HepG2 (cell line): Measurements from ENCODE around the gene RFTN1. TPM values are rescaled to one million over a fixed set of nuclear protein-coding genes. Genes with fewer than 3 reads are reported as not detected.

ENCODE experiments used
- ATAC-seq: fragments of 200-7000 bp; cut with Tn5 transposase; 3 replicates; pipeline ENCODE4 v1.9.1; 2020; ENCODE audit warnings: mild to moderate bottlenecking, moderate library complexity
- BruUV-seq: library from RNA; stranded (reverse); fragments of 400-500 nt; replicated peaks from 2 replicates; lab custom pipeline; 2021; lab: Mats Ljungman, UMichigan
- CTCF ChIA-PET: fragments of 300-600 bp; formaldehyde crosslinking; extraction: SDS; loops from one replicate; lab custom pipeline; 2021; ENCODE audit warnings: low total read pairs, inconsistent platforms, low intra/inter-chr PET ratio; lab: Yijun Ruan, JAX
- POLR2A ChIA-PET: fragments of 350-600 bp; sonication (Branson Sonifier 250); formaldehyde crosslinking; loops from one replicate; lab custom pipeline; 2020; ENCODE audit warnings: antibody characterized with exemption, inconsistent platforms; lab: Yijun Ruan, JAX
- DNase-seq: peaks from one replicate; pipeline ENCODE4 v3.0.0-alpha.2; 2015; ENCODE audit warnings: low spot score
- FAIRE-seq: peaks from 3 replicates; lab custom pipeline; 2011; peaks lifted over from hg19 to GRCh38; lab: Jason Lieb, UNC
- H2AFZ ChIP-seq: one replicate; pipeline ENCODE4 v1.6.1; 2011; ENCODE audit warnings: low read length, inconsistent platforms
- H3K27ac ChIP-seq: fragments of 300-600 bp; 3 replicates; pipeline ENCODE4 v1.8.0; 2011; ENCODE audit warnings: mixed run types, mild to moderate bottlenecking, mixed read lengths, low read length, inconsistent platforms; ENCODE audit not compliant: insufficient read depth; ENCODE audit errors: extremely low read length
- H3K27me3 ChIP-seq, 2 experiments: fragments of 200-600 bp in 1 of 2; 2 replicates in 1 of 2; 3 replicates in 1 of 2; pipeline versions ENCODE4 v1.6.0 to v1.8.0; 2011; ENCODE audit warnings: low read length in 2 of 2, mild to moderate bottlenecking in 2 of 2, moderate library complexity in 2 of 2, inconsistent platforms in 1 of 2; ENCODE audit not compliant: insufficient read depth in 2 of 2, control insufficient read depth in 1 of 2
- H3K36me3 ChIP-seq, 2 experiments: fragments of 200-600 bp in 1 of 2; replicated peaks in 1 of 2; 2 replicates in 1 of 2; 3 replicates in 1 of 2; pipeline versions ENCODE4 v1.5.1 to v1.8.0; 2011; ENCODE audit warnings: low read length in 2 of 2, inconsistent platforms in 1 of 2; ENCODE audit not compliant: insufficient read depth in 2 of 2, control insufficient read depth in 1 of 2
- H3K4me1 ChIP-seq: 2 replicates; pipeline ENCODE4 v1.5.1; 2012; ENCODE audit warnings: low read length, inconsistent platforms; ENCODE audit not compliant: insufficient read depth
- H3K4me2 ChIP-seq: 2 replicates; pipeline ENCODE4 v1.6.0; 2011; ENCODE audit warnings: low read depth, low read length, inconsistent platforms
- H3K4me3 ChIP-seq, 3 experiments: fragments of 200-600 bp in 1 of 3; sonication (generic), shearing (Covaris generic) in 1 of 3; replicated peaks in 1 of 3; 2 replicates each; pipeline ENCODE4 v1.5.1; 2011 to 2016; ENCODE audit warnings: low read length in 3 of 3, inconsistent platforms in 2 of 3, low read depth in 2 of 3, mild to moderate bottlenecking in 2 of 3, control low read depth in 1 of 3, mixed read lengths in 1 of 3; ENCODE audit not compliant: insufficient read depth in 1 of 3
- H3K79me2 ChIP-seq: one replicate; pipeline ENCODE4 v1.6.1; 2011; ENCODE audit warnings: low read length, inconsistent platforms; ENCODE audit not compliant: insufficient read depth
- H3K9ac ChIP-seq: 2 replicates; pipeline ENCODE4 v1.6.0; 2011; ENCODE audit warnings: mild to moderate bottlenecking, low read depth, low read length, inconsistent platforms; ENCODE audit not compliant: insufficient read depth
- H3K9me3 ChIP-seq: 2 replicates; pipeline ENCODE4 v1.5.1; 2012; ENCODE audit warnings: mild to moderate bottlenecking, low read length
- H4K20me1 ChIP-seq: 2 replicates; pipeline ENCODE4 v1.6.0; 2011; ENCODE audit warnings: inconsistent platforms, mild to moderate bottlenecking, low read length, moderate library complexity; ENCODE audit not compliant: insufficient read depth
- GPN1 ChIP-seq: sonication (generic); formaldehyde crosslinking; IDR thresholded peaks from 2 replicates; pipeline ENCODE4 v1.5.1; 2020; ENCODE audit warnings: missing genetic modification reagents, borderline replicate concordance
- KDM1A ChIP-seq: IDR thresholded peaks from 2 replicates; pipeline ENCODE4 v1.6.1; 2016; ENCODE audit warnings: missing compliant biosample characterization
- NFE2L2 ChIP-seq: fragments of 150-350 bp; IDR thresholded peaks from 2 replicates; pipeline ENCODE4 v1.6.1; 2014; ENCODE audit warnings: low read length
- NFRKB ChIP-seq: fragments of 450-650 bp; IDR thresholded peaks from 2 replicates; pipeline ENCODE4 v1.6.1; 2017
- NONO ChIP-seq, 2 experiments: fragments of 450-650 bp in 1 of 2; sonication (generic) in 1 of 2; formaldehyde crosslinking in 1 of 2; IDR thresholded peaks in 1 of 2; conservative IDR thresholded peaks in 1 of 2; 2 replicates each; pipeline versions ENCODE4 v1.6.1 to v1.8.0; 2017 to 2022; ENCODE audit warnings: mild to moderate bottlenecking in 1 of 2, missing genetic modification reagents in 1 of 2, moderate library complexity in 1 of 2
- NR2F6 ChIP-seq, 2 experiments: IDR thresholded peaks; 2 replicates each; pipeline ENCODE4 v1.6.1; 2016; ENCODE audit warnings: antibody characterized with exemption in 1 of 2, mild to moderate bottlenecking in 1 of 2
- PRMT3 ChIP-seq: sonication (generic); formaldehyde crosslinking; IDR thresholded peaks from 2 replicates; pipeline ENCODE4 v1.8.1; 2022; ENCODE audit warnings: low read depth, mild to moderate bottlenecking, moderate library complexity, missing genetic modification reagents, borderline replicate concordance
- TBX3 ChIP-seq: fragments of 450-650 bp; IDR thresholded peaks from 2 replicates; pipeline ENCODE4 v1.6.1; 2017; ENCODE audit warnings: antibody characterized with exemption, mild to moderate bottlenecking, inconsistent platforms, borderline replicate concordance
- ZNF124 ChIP-seq: sonication (generic); formaldehyde crosslinking; IDR thresholded peaks from 2 replicates; pipeline ENCODE4 v1.4.0; 2020; ENCODE audit warnings: missing genetic modification reagents
- ZNF326 ChIP-seq: sonication (generic); formaldehyde crosslinking; IDR thresholded peaks from 2 replicates; pipeline ENCODE4 v1.4.0; 2020; ENCODE audit warnings: missing genetic modification reagents, borderline replicate concordance
- ZNF367 ChIP-seq: sonication (generic); formaldehyde crosslinking; IDR thresholded peaks from 2 replicates; pipeline ENCODE4 v1.4.0; 2020; ENCODE audit warnings: missing genetic modification reagents, borderline replicate concordance
- WGBS: methylation state at CpG from one replicate; pipeline ENCODE4 v1.1.6; 2017; ENCODE audit warnings: low lambda C conversion rate; 5-methylcytosine and 5-hydroxymethylcytosine counted together
- in situ Hi-C: cut with HindIII; loops from 2 replicates; pipeline ENCODE4 v1.10.0; 2017; ENCODE audit warnings: low pct_unique_long_range_greater_than_20kb; ENCODE audit not compliant: extremely low pct_ligation_motif_present
- intact Hi-C: fragments of 100-400 bp; cut with micrococcal nuclease; formaldehyde crosslinking; loops from one replicate; pipeline ENCODE4 v1.10.0; 2022; ENCODE audit not compliant: unreplicated experiment
- polyA plus RNA-seq, 8 experiments: library from polyadenylated mRNA; depleted of rRNA in 3 of 8; stranded (reverse) in 7 of 8; unstranded in 1 of 8; fragments of >200 nt; fragmentation: Illumina TruSeq in 4 of 8; extraction: Trizol in 4 of 8; gene quantifications; 2 replicates each; pipeline versions ENCODE4 v1.2.1 to v1.2.3, GENCODE V29; 2011 to 2016; ENCODE audit warnings: low read depth in 4 of 8, missing spikeins in 1 of 8, mixed read lengths in 1 of 8; ENCODE audit not compliant: insufficient read depth in 1 of 8
- total RNA-seq, 5 experiments: library from RNA; depleted of rRNA; stranded (reverse); fragments of >200 nt; fragmentation: Illumina TruSeq; extraction: Trizol; gene quantifications; 2 replicates each; pipeline ENCODE4 v1.2.3, GENCODE V29; 2016; ENCODE audit warnings: low read depth in 1 of 5
- TF ChIP-seq, protein P1 (sequence below): sonication (generic); formaldehyde crosslinking; IDR thresholded peaks from 2 replicates; pipeline ENCODE4 v1.8.1; 2022; ENCODE audit warnings: low read depth, mild to moderate bottlenecking, missing genetic modification reagents
- TF ChIP-seq, protein P2 (sequence below): sonication (generic); formaldehyde crosslinking; IDR thresholded peaks from 2 replicates; pipeline ENCODE4 v1.5.1; 2020; ENCODE audit warnings: missing genetic modification reagents, mild to moderate bottlenecking, borderline replicate concordance
- TF ChIP-seq, protein P3 (sequence below): sonication (generic); formaldehyde crosslinking; IDR thresholded peaks from 2 replicates; pipeline ENCODE4 v1.5.0; 2020; ENCODE audit warnings: mild to moderate bottlenecking, missing genetic modification reagents, borderline replicate concordance

Gene RFTN1
- total and polyA plus RNA-seq, 2 of the 13 experiments (the other 11 are each of a cell fraction or from before 2014, with no cell fraction given) = not detected

- TF ChIP-seq, protein P1, sequence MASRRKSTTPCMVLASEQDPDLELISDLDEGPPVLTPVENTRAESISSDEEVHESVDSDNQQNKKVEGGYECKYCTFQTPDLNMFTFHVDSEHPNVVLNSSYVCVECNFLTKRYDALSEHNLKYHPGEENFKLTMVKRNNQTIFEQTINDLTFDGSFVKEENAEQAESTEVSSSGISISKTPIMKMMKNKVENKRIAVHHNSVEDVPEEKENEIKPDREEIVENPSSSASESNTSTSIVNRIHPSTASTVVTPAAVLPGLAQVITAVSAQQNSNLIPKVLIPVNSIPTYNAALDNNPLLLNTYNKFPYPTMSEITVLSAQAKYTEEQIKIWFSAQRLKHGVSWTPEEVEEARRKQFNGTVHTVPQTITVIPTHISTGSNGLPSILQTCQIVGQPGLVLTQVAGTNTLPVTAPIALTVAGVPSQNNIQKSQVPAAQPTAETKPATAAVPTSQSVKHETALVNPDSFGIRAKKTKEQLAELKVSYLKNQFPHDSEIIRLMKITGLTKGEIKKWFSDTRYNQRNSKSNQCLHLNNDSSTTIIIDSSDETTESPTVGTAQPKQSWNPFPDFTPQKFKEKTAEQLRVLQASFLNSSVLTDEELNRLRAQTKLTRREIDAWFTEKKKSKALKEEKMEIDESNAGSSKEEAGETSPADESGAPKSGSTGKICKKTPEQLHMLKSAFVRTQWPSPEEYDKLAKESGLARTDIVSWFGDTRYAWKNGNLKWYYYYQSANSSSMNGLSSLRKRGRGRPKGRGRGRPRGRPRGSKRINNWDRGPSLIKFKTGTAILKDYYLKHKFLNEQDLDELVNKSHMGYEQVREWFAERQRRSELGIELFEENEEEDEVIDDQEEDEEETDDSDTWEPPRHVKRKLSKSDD = no peak
- no peak for TF ChIP-seq ZNF124 (CRISPR knock-in tag)
Measured at GRCh38 chr3:16394639-16395038, 118.9 kb downstream of the RFTN1 start (continued).

DNA sequence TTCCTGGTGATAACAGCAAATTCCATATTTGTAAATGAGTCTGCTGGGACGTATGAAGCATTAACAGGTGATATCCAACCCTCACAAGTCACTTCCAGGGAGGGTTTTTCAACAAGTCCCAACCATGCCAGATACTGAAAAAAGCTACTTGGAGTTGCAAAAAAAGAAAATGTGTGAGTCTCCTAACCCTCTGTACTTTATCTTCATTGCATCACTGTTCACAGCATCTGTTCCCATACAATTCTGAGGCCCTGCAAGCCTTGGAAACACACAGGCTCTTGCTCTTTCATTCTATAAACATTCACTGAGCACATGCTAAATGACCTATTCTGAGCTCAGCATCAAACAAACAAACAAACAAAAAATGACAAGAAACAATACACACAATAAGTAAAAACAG lies 120.8 kb downstream of the RFTN1 start:
- Histone ChIP-seq H3K9ac (no peak overlapping the region), H4K20me1 (no peaks in the 10 kb centered on the region), H3K4me3 (no peak overlapping the region), H3K36me3 (no peaks in the 10 kb centered on the region), H3K27me3 (no peaks in the 10 kb centered on the region), H3K9me3 (no peaks in the 10 kb centered on the region), H2AFZ (no peak overlapping the region), H3K4me1 (no peaks in the 10 kb centered on the region), H3K79me2 (no peaks in the 10 kb centered on the region), H3K4me2 (no peak overlapping the region), H3K27ac (no peak overlapping the region)
- intact Hi-C loops = no loop called here
- CTCF ChIA-PET = no interaction called here
- no peak for DNase-seq
- POLR2A ChIA-PET = no interaction called here
- in situ Hi-C loops = no loop called here
- BruUV-seq = no TSS peak
- WGBS = 83% methylated on average over 1 of the region's 1 CpG
- no peak for FAIRE-seq
- no peak for ATAC-seq
- no peak for TF ChIP-seq GPN1 (CRISPR knock-in tag)
- TF ChIP-seq NFE2L2 = no peak
- TF ChIP-seq NR2F6 (IDR thresholded peaks at IDR 0.05) = no peak
- TF ChIP-seq NR2F6 (CRISPR knock-in tag; IDR thresholded peaks at IDR 0.05) = no peak
- TF ChIP-seq NONO (IDR thresholded peaks at IDR 0.05) = no peak
- no peak for TF ChIP-seq NONO (CRISPR knock-in tag; conservative IDR thresholded peaks at IDR 0.05)
- no peak for TF ChIP-seq ZNF367 (CRISPR knock-in tag)
- TF ChIP-seq, protein P2, sequence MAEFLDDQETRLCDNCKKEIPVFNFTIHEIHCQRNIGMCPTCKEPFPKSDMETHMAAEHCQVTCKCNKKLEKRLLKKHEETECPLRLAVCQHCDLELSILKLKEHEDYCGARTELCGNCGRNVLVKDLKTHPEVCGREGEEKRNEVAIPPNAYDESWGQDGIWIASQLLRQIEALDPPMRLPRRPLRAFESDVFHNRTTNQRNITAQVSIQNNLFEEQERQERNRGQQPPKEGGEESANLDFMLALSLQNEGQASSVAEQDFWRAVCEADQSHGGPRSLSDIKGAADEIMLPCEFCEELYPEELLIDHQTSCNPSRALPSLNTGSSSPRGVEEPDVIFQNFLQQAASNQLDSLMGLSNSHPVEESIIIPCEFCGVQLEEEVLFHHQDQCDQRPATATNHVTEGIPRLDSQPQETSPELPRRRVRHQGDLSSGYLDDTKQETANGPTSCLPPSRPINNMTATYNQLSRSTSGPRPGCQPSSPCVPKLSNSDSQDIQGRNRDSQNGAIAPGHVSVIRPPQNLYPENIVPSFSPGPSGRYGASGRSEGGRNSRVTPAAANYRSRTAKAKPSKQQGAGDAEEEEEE (CRISPR knock-in tag) = no peak
- TF ChIP-seq TBX3 = no peak
- TF ChIP-seq KDM1A (CRISPR knock-in tag) = no peak
- TF ChIP-seq PRMT3 (CRISPR knock-in tag) = no peak
- TF ChIP-seq NFRKB = no peak
- TF ChIP-seq ZNF326 = no peak
- TF ChIP-seq, protein P3, sequence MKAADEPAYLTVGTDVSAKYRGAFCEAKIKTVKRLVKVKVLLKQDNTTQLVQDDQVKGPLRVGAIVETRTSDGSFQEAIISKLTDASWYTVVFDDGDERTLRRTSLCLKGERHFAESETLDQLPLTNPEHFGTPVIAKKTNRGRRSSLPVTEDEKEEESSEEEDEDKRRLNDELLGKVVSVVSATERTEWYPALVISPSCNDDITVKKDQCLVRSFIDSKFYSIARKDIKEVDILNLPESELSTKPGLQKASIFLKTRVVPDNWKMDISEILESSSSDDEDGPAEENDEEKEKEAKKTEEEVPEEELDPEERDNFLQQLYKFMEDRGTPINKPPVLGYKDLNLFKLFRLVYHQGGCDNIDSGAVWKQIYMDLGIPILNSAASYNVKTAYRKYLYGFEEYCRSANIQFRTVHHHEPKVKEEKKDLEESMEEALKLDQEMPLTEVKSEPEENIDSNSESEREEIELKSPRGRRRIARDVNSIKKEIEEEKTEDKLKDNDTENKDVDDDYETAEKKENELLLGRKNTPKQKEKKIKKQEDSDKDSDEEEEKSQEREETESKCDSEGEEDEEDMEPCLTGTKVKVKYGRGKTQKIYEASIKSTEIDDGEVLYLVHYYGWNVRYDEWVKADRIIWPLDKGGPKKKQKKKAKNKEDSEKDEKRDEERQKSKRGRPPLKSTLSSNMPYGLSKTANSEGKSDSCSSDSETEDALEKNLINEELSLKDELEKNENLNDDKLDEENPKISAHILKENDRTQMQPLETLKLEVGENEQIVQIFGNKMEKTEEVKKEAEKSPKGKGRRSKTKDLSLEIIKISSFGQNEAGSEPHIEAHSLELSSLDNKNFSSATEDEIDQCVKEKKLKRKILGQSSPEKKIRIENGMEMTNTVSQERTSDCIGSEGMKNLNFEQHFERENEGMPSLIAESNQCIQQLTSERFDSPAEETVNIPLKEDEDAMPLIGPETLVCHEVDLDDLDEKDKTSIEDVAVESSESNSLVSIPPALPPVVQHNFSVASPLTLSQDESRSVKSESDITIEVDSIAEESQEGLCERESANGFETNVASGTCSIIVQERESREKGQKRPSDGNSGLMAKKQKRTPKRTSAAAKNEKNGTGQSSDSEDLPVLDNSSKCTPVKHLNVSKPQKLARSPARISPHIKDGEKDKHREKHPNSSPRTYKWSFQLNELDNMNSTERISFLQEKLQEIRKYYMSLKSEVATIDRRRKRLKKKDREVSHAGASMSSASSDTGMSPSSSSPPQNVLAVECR = no peak
